ENCODE results near the gene IPO4. TPM values are rescaled to one million over a fixed set of nuclear protein-coding genes. Genes with fewer than 3 reads are reported as not detected.

Gene IPO4
- total RNA-seq, 2 experiments from 2014 or later: 98.4 to 102 TPM

- ATAC-seq (no peak), DNase-seq (no peak)
- Mint-ChIP-seq H3K9me3 (no peaks in the 10 kb centered on the region), H3K4me3 (no peak within 1 kb of the TSS), H3K4me1 (ENCODE audit: low read depth) (peaks cover 22% of the 10 kb centered on the region), H3K27ac (no peak within 1 kb of the TSS), H3K36me3 (ENCODE audit: low read depth) (no peaks in the 10 kb centered on the region), H3K27me3 (no peaks in the 10 kb centered on the region)
- intact Hi-C loops (cut with micrococcal nuclease): no loop called here
- TF ChIP-seq CTCF (IDR thresholded peaks at IDR 0.05): no peak
- ChIA-PET POLR2A (interaction anchor here (1.3 to 2.4 kb wide), 2 partner anchors 8 to 16 kb away, joined by 5 to 13 read pairs; partner anchors contain the start of genes DCAF11 and NRL), CTCF (interaction anchor here (0.9 to 4.0 kb wide), 3 partner anchors 15 to 40 kb away, joined by 3 to 21 read pairs (median 5); partner anchors contain the start of genes DCAF11 and NRL)
Observed at GRCh38 chr14:24130380-24130716, 58.3 kb downstream of the IPO4 start, which contains the start of gene FITM1. Gene FITM1 (plus strand): TSS chr14:24130659. CDS start chr14:24131564, 905 bp downstream.

Small RNA genes within 50 kb of the gene (microRNA-seq; reads per million reads assigned to microRNA genes)
- not detected for gene MIR7703 (ENCODE audit: borderline microRNAs expressed, borderline replicate concordance)

Other genes starting within 250 kb of the IPO4 start
- gene DHRS4, start 235.0 kb downstream of the IPO4 start, total RNA-seq: 10 to 100 TPM; 19.9 to 21.7 TPM
- gene DHRS4L2, start 199.9 kb downstream of the IPO4 start, total RNA-seq: 10 to 100 TPM; 20.8 to 24.3 TPM
- gene CARMIL3, start 136.8 kb downstream of the IPO4 start, total RNA-seq: under 1 TPM; 0.63 to 0.83 TPM
- not detected for gene CPNE6, start 117.3 kb downstream of the IPO4 start, total RNA-seq
- 10 to 100 TPM; 90.3 to 93.1 TPM for gene PCK2, start 94.5 kb downstream of the IPO4 start, total RNA-seq
- 10 to 100 TPM; 59.9 to 63.9 TPM for gene DCAF11, start 74.0 kb downstream of the IPO4 start, total RNA-seq
- 1 to 10 TPM; 1.8 to 2.5 TPM for gene NRL, start 73.9 kb downstream of the IPO4 start, total RNA-seq
- gene FITM1, start 58.2 kb downstream of the IPO4 start, total RNA-seq: under 1 TPM; 0.56 to 0.69 TPM
- gene PSME1, start 52.6 kb downstream of the IPO4 start, total RNA-seq: 100 to 1,000 TPM; 451 to 460 TPM
- 10 to 100 TPM; 39.0 to 39.9 TPM for gene EMC9, start 47.2 kb downstream of the IPO4 start, total RNA-seq
- 100 to 1,000 TPM; 440 TPM for gene PSME2, start 42.2 kb downstream of the IPO4 start, total RNA-seq
- gene RNF31, start 41.3 kb downstream of the IPO4 start, total RNA-seq: 10 to 100 TPM; 71.6 to 75.0 TPM
- gene IRF9, start 27.6 kb downstream of the IPO4 start, total RNA-seq: 100 to 1,000 TPM; 112 to 118 TPM
- gene REC8, start 16.7 kb downstream of the IPO4 start, total RNA-seq: 10 to 100 TPM; 25.0 to 32.9 TPM
- 10 to 100 TPM; 16.3 to 18.0 TPM for gene TM9SF1, start 6.6 kb upstream of the IPO4 start, total RNA-seq
- under 1 TPM in 1 of 2 experiments, not detected in 1; 0.18 TPM for gene TSSK4, start 16.9 kb upstream of the IPO4 start, total RNA-seq
- gene CHMP4A, start 24.7 kb upstream of the IPO4 start, total RNA-seq: 10 to 100 TPM; 55.6 to 61.8 TPM
- 10 to 100 TPM; 11.2 to 11.3 TPM for gene MDP1, start 27.2 kb upstream of the IPO4 start, total RNA-seq
- 100 to 1,000 TPM; 167 to 172 TPM for gene NEDD8, start 43.6 kb upstream of the IPO4 start, total RNA-seq
- gene GMPR2, start 44.1 kb upstream of the IPO4 start, total RNA-seq: 10 to 100 TPM; 45.6 to 49.3 TPM
- gene TINF2, start 53.8 kb upstream of the IPO4 start, total RNA-seq: 10 to 100 TPM; 77.4 to 84.9 TPM
- gene TGM1, start 74.4 kb upstream of the IPO4 start, total RNA-seq: 1 to 10 TPM; 3.0 to 3.1 TPM
- gene RABGGTA, start 82.8 kb upstream of the IPO4 start, total RNA-seq: 10 to 100 TPM; 37.6 to 42.7 TPM
- gene DHRS1, start 111.0 kb upstream of the IPO4 start, total RNA-seq: 10 to 100 TPM; 11.9 to 13.6 TPM
- 10 to 100 TPM; 33.5 to 33.6 TPM for gene NOP9, start 111.0 kb upstream of the IPO4 start, total RNA-seq
- 10 to 100 TPM; 12.1 to 13.6 TPM for gene CIDEB, start 119.2 kb upstream of the IPO4 start, total RNA-seq
- 10 to 100 TPM in 1 of 2 experiments, 1 to 10 TPM in 1; 9.6 to 12.0 TPM for gene LTB4R2, start 121.3 kb upstream of the IPO4 start, total RNA-seq
- 10 to 100 TPM; 11.6 to 11.7 TPM for gene LTB4R, start 122.7 kb upstream of the IPO4 start, total RNA-seq
- 1 to 10 TPM; 1.3 to 1.5 TPM for gene ADCY4, start 146.3 kb upstream of the IPO4 start, total RNA-seq
- 1 to 10 TPM; 5.9 to 6.5 TPM for gene RIPK3, start 151.2 kb upstream of the IPO4 start, total RNA-seq
- gene NFATC4, start 179.4 kb upstream of the IPO4 start, total RNA-seq: 1 to 10 TPM; 1.3 to 2.0 TPM
- gene NYNRIN, start 210.2 kb upstream of the IPO4 start, total RNA-seq: under 1 TPM; 0.05 to 0.27 TPM
- 1 to 10 TPM; 2.9 TPM for gene CBLN3, start 240.9 kb upstream of the IPO4 start, total RNA-seq
- 10 to 100 TPM; 47.5 to 51.7 TPM for gene KHNYN, start 241.1 kb upstream of the IPO4 start, total RNA-seq

Data from activated CD8-positive, alpha-beta T cell treated with anti-CD3 and anti-CD28 coated beads for 36 hours (primary cell).